B cell (primary cell): ENCODE measurements around the gene ORAI2. TPM values are rescaled to one million over a fixed set of nuclear protein-coding genes. Genes with fewer than 3 reads are reported as not detected.

Source experiments
- ATAC-seq: fragments of 200-7000 bp; cut with Tn5 transposase; one replicate; pipeline ENCODE4 v1.10.0; 2021; ENCODE audit warnings: low read depth, mild to moderate bottlenecking, moderate number of reproducible peaks, moderate library complexity
- CTCF ChIA-PET: fragments of 350-600 bp; sonication (Branson Sonifier 250); formaldehyde crosslinking; loops from one replicate; lab custom pipeline; 2021; ENCODE audit warnings: antibody characterized with exemption, inconsistent platforms; lab: Charles Lee
- POLR2A ChIA-PET: fragments of 350-600 bp; sonication (Branson Sonifier 250); formaldehyde crosslinking; loops from one replicate; lab custom pipeline; 2021; ENCODE audit warnings: antibody characterized with exemption; lab: Charles Lee
- DNase-seq: peaks from one replicate; pipeline ENCODE4 v3.0.0; 2013
- H2AFZ ChIP-seq: 2 replicates; pipeline ENCODE4 v1.6.1; 2012; ENCODE audit warnings: mild to moderate bottlenecking, low read depth, low read length; ENCODE audit not compliant: insufficient read depth, poor library complexity, severe bottlenecking
- H3K27ac ChIP-seq, 2 donors: 1 replicate in 1 of 2; 2 replicates in 1 of 2; pipeline ENCODE4 v1.5.1; 2012 to 2013; ENCODE audit warnings: low read length in 2 of 2, mild to moderate bottlenecking in 2 of 2, moderate library complexity in 1 of 2
- H3K27me3 ChIP-seq, 4 experiments: fragments of 200-600 bp in 1 of 4; sonication (generic) in 1 of 4; replicated peaks in 1 of 4; 1 replicate in 2 of 4; 2 replicates in 2 of 4; pipeline versions ENCODE4 v1.6.1 to v1.7.0; 2013 to 2016; ENCODE audit warnings: low read length in 3 of 4, mild to moderate bottlenecking in 2 of 4, mixed read lengths in 1 of 4, moderate library complexity in 1 of 4; ENCODE audit not compliant: insufficient read depth in 4 of 4, control insufficient read depth in 3 of 4; ENCODE audit errors: control extremely low read depth in 1 of 4
- H3K36me3 ChIP-seq, 2 experiments: replicated peaks in 1 of 2; 1 replicate in 1 of 2; 2 replicates in 1 of 2; pipeline versions ENCODE4 v1.6.1 to v1.7.1; 2013; ENCODE audit warnings: low read length in 1 of 2; ENCODE audit not compliant: insufficient read depth in 2 of 2, control insufficient read depth in 1 of 2; ENCODE audit errors: control extremely low read depth in 1 of 2, extremely low read depth in 1 of 2
- H3K4me1 ChIP-seq, 2 donors: fragments of 200-600 bp in 1 of 2; sonication (generic) in 1 of 2; 1 replicate in 1 of 2; 2 replicates in 1 of 2; pipeline versions ENCODE4 v1.5.1 to v1.6.1; 2013 to 2017; ENCODE audit warnings: low read length in 2 of 2; ENCODE audit not compliant: control insufficient read depth in 2 of 2, insufficient read depth in 2 of 2
- H3K4me2 ChIP-seq: replicated peaks from 2 replicates; pipeline ENCODE3; 2012; ENCODE audit warnings: mild to moderate bottlenecking, low read depth, low read length; ENCODE audit not compliant: poor library complexity, severe bottlenecking
- H3K4me3 ChIP-seq, 5 experiments: fragments of 200-600 bp in 1 of 5; sonication (generic) in 1 of 5; 1 replicate in 3 of 5; 2 replicates in 2 of 5; pipeline versions ENCODE4 v1.5.1 to v1.7.0; 2011 to 2016; ENCODE audit warnings: low read length in 4 of 5, mild to moderate bottlenecking in 4 of 5, low read depth in 2 of 5, control low read depth in 1 of 5, moderate library complexity in 1 of 5; ENCODE audit not compliant: insufficient read depth in 1 of 5; ENCODE audit errors: control extremely low read depth in 1 of 5, extremely low read depth in 1 of 5
- H3K79me2 ChIP-seq: fragments of 200-600 bp; sonication (generic); one replicate; pipeline ENCODE4 v1.6.0; 2016; ENCODE audit warnings: low read length; ENCODE audit not compliant: control insufficient read depth, insufficient read depth
- H3K9ac ChIP-seq: fragments of 200-600 bp; sonication (generic); 2 replicates; pipeline ENCODE4 v1.6.1; 2017; ENCODE audit warnings: mild to moderate bottlenecking, low read length, moderate library complexity
- H3K9me3 ChIP-seq, 3 donors: one replicate each; pipeline versions ENCODE4 v1.6.1 to v1.7.1; 2013; ENCODE audit warnings: low read length in 2 of 3; ENCODE audit not compliant: control insufficient read depth in 2 of 3, insufficient read depth in 1 of 3; ENCODE audit errors: control extremely low read depth in 1 of 3
- H4K20me1 ChIP-seq: 2 replicates; pipeline ENCODE4 v1.6.0; 2012; ENCODE audit warnings: mild to moderate bottlenecking, low read length; ENCODE audit not compliant: insufficient read depth, control insufficient read depth, poor library complexity, severe bottlenecking
- H3K27ac Mint-ChIP-seq: one replicate; pipeline ENCODE4 v1.8.0; 2021; ENCODE audit warnings: mixed read lengths
- H3K27me3 Mint-ChIP-seq: one replicate; pipeline ENCODE4 v1.8.0; 2021; ENCODE audit warnings: mixed read lengths
- H3K4me1 Mint-ChIP-seq: one replicate; pipeline ENCODE4 v1.8.0; 2021; ENCODE audit warnings: mixed read lengths
- H3K4me3 Mint-ChIP-seq: one replicate; pipeline ENCODE4 v1.8.0; 2021; ENCODE audit warnings: mixed read lengths
- H3K9me3 Mint-ChIP-seq: one replicate; pipeline ENCODE4 v1.8.0; 2022; ENCODE audit warnings: mixed read lengths; ENCODE audit not compliant: insufficient read depth
- CTCF ChIP-seq: fragments of 200-600 bp; IDR thresholded peaks from one replicate; pipeline ENCODE4 v1.8.0; 2022; ENCODE audit warnings: antibody characterized with exemption, mild to moderate bottlenecking
- EZH2 ChIP-seq: IDR thresholded peaks from 2 replicates; pipeline ENCODE4 v1.6.1; 2012; ENCODE audit warnings: borderline replicate concordance, low read depth, mild to moderate bottlenecking, moderate library complexity, low read length; ENCODE audit not compliant: insufficient read depth, poor library complexity, severe bottlenecking
- WGBS: methylation state at CpG from one replicate; pipeline ENCODE4 v1.1.5; 2013; ENCODE audit warnings: missing lambda C conversion rate; ENCODE audit not compliant: insufficient coverage; 5-methylcytosine and 5-hydroxymethylcytosine counted together
- intact Hi-C: fragments of 100-400 bp; cut with micrococcal nuclease; formaldehyde crosslinking; loops from one replicate; pipeline ENCODE4 v1.10.0; 2022
- polyA plus RNA-seq: library from polyadenylated mRNA; depleted of rRNA; stranded (reverse); fragments of >200 nt; gene quantifications from 2 replicates; pipeline ENCODE4 v1.2.3, GENCODE V29; 2012
- total RNA-seq, 2 donors: library from RNA; stranded (reverse); fragments of 120-200 nt in 1 of 2; gene quantifications; 1 replicate in 1 of 2; 2 replicates in 1 of 2; pipeline versions ENCODE4 v1.2.3 to v1.2.4, GENCODE V29; 2013 to 2022

The ORAI2 gene
- total and polyA plus RNA-seq, 2 donors (not counting 1 experiment from before 2014, with no cell fraction given) = 177 to 450 TPM

GRCh38 chr7:102404005-102404861, 29.1 kb upstream of the ORAI2 start:
- no peaks in the 10 kb centered on the region for H3K27me3 ChIP-seq
- DNase-seq = peak; percentile 81
- H3K4me1 ChIP-seq = peaks cover 20 to 28% of the 10 kb centered on the region in 2 donors
- H3K9ac ChIP-seq = no peak overlapping the region
- H3K4me2 ChIP-seq = no peak overlapping the region
- H3K9me3 Mint-ChIP-seq = no peaks in the 10 kb centered on the region
- H3K27me3 Mint-ChIP-seq = no peaks in the 10 kb centered on the region
- no peak overlapping the region for H3K4me3 Mint-ChIP-seq
- CTCF ChIA-PET = interaction anchor here (0.7 to 23.0 kb wide), 14 partner anchors 8 to 125 kb away, joined by 3 to 1182 read pairs (median 5); partner anchors contain the start of genes ALKBH4, LRWD1, ORAI2 and PRKRIP1
- H4K20me1 ChIP-seq = peaks cover 12% of the 10 kb centered on the region
- peaks cover 36% of the 10 kb centered on the region for H3K4me1 Mint-ChIP-seq
- no peak overlapping the region for H3K27ac Mint-ChIP-seq
- TF ChIP-seq EZH2 = no peak
- TF ChIP-seq CTCF = peak; percentile 87
- no peak overlapping the region for H2AFZ ChIP-seq
- peaks cover 8 to 80% of the 10 kb centered on the region in 2 experiments for H3K36me3 ChIP-seq
- no peaks in the 10 kb centered on the region for H3K9me3 ChIP-seq
- intact Hi-C loops = loop anchor here (1.0 kb wide), 2 partner anchors 37 to 46 kb away; no protein-coding TSS in a partner anchor
- POLR2A ChIA-PET = interaction anchor here (0.6 to 7.5 kb wide), 12 partner anchors 8 to 61 kb away, joined by 3 to 69 read pairs (median 6); partner anchors contain the start of genes ALKBH4, LRWD1, ORAI2 and PRKRIP1
- 73% methylated on average over 10 of the region's 15 CpGs for WGBS
- H3K27ac ChIP-seq = no peak overlapping the region
- H3K79me2 ChIP-seq = peaks cover 27% of the 10 kb centered on the region
- peak; percentile 86 for ATAC-seq
- no peak overlapping the region for H3K4me3 ChIP-seq
